ENCODE results near the gene PRXL2B. TPM values are rescaled to one million over a fixed set of nuclear protein-coding genes. Genes with fewer than 3 reads are reported as not detected.
A peak's percentile ranks its signal among the peaks of the same experiment; 100 is the strongest.

Gene PRXL2B
- total and polyA plus RNA-seq, 12 donors = 16.9 to 64.0 (median 30.2) TPM

DNA sequence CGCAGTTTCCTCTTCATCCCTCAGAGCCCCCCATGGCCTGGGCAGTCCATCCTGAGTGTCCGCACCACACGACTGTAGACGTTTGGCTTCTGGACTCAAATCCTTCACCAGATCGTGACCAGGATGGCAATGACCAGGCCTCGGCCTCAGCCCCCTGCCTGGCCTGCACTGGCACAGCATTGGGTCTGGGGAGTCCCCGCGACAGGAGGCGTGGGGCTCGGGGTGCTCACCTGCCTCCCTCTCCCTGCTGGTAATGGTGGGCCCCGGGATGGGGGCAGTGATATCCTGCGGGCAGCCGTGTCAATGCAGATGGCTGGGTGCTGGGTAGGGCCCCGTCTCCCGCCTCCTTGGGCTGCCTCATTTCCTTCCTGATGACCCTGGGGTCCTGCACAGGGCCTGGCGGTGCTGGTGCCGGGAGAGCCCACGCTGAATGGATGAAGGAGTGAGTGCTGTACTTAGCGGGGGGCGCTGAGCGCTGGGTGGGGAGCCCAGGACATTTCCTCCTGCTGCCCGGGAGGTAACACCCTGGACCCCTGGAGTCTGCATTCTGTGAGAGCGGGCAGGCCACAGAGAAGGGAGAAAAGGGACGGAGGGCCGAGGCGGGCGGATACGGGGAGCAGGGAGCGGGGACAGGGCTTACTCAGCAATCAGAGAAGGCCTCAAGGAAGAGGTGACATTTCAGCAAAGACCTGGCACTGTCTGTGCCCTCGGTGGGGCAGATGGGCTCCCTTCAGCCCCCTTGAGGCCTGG lies 32.5 kb upstream of the PRXL2B start:
- TF ChIP-seq POLR2A (IDR thresholded peaks at IDR 0.05) = no peak
- TF ChIP-seq, protein P1, sequence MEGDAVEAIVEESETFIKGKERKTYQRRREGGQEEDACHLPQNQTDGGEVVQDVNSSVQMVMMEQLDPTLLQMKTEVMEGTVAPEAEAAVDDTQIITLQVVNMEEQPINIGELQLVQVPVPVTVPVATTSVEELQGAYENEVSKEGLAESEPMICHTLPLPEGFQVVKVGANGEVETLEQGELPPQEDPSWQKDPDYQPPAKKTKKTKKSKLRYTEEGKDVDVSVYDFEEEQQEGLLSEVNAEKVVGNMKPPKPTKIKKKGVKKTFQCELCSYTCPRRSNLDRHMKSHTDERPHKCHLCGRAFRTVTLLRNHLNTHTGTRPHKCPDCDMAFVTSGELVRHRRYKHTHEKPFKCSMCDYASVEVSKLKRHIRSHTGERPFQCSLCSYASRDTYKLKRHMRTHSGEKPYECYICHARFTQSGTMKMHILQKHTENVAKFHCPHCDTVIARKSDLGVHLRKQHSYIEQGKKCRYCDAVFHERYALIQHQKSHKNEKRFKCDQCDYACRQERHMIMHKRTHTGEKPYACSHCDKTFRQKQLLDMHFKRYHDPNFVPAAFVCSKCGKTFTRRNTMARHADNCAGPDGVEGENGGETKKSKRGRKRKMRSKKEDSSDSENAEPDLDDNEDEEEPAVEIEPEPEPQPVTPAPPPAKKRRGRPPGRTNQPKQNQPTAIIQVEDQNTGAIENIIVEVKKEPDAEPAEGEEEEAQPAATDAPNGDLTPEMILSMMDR (IDR thresholded peaks at IDR 0.05) = no peak
- DNase-seq = no peak
- Histone ChIP-seq H3K36me3 (replicated peaks in 1 of 2) (peaks cover 0 to 9% of the 10 kb centered on the region in 2 donors), H3K4me3 (no peak overlapping the region), H3K27ac (peak overlapping the region in 1 of 5 donors; percentile 20), H3K27me3 (no peaks in the 10 kb centered on the region), H3K4me1 (replicated peaks in 1 of 2) (peaks cover 19 to 36% of the 10 kb centered on the region in 2 donors), H3K9me3 (replicated peaks in 1 of 3) (no peaks in the 10 kb centered on the region)
- intact Hi-C loops (cut with DNase I) = no loop called here
- 73 to 81% (median 76%) methylated on average over 13 to 30 of the region's 30 CpGs for WGBS, 4 donors

DNA sequence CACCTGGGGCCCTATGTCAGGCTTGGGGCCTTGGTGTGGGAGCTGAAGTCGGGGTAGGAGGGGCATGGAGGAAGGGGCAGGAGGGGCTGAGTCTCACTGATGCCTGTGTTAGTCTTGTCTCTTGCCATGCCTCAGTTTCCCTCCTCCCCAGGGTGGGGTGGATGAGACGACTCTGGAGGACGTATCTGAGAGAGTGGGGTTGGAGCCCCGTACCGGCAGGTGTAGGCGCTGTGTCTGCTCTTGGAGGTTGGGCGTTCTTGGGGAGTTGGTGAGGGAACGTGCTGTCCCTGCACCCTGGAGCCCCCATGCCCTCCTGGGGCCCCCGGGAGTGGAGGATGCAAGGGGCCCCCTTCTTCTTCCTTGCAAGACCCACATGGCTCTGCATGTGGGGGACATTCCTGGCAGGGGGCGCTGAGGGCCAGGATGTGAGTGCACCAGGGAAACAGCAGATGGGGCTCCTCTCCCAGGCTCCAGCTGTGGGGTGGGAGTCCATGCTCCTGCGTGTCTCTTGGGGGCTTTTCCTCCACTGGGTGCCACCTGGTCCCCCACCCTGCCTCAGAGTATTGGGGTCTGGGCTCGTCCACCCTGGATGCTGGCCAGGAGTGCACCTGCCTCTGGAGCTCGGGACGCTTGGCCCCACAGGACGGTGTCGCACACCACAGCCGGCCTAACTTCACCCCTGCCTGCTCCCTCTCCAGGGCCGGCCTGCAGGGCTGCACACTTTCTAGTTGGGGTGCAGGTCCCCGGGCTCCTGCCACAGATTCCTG lies 31.8 kb upstream of the PRXL2B start:
- H3K4me3 ChIP-seq = no peak overlapping the region
- TF ChIP-seq POLR2A (IDR thresholded peaks at IDR 0.05) = no peak
- TF ChIP-seq, protein P1 (IDR thresholded peaks at IDR 0.05) = peak in 4 of 6 experiments; percentile 17 to 33 (median 30)
- 50 to 69% (median 64%) methylated on average over 2 to 19 of the region's 19 CpGs for WGBS, 4 donors
- H3K27ac ChIP-seq = peak overlapping the region in 3 of 5 donors; percentile 75 to 95 (median 94)
- no peaks in the 10 kb centered on the region for H3K9me3 ChIP-seq (replicated peaks in 1 of 3)
- intact Hi-C loops (cut with DNase I) = no loop called here
- H3K27me3 ChIP-seq = no peaks in the 10 kb centered on the region
- H3K36me3 ChIP-seq (replicated peaks in 1 of 2) = peaks cover 0 to 11% of the 10 kb centered on the region in 2 donors
- peaks cover 15 to 30% of the 10 kb centered on the region in 2 donors for H3K4me1 ChIP-seq (replicated peaks in 1 of 2)
- DNase-seq = no peak

DNA sequence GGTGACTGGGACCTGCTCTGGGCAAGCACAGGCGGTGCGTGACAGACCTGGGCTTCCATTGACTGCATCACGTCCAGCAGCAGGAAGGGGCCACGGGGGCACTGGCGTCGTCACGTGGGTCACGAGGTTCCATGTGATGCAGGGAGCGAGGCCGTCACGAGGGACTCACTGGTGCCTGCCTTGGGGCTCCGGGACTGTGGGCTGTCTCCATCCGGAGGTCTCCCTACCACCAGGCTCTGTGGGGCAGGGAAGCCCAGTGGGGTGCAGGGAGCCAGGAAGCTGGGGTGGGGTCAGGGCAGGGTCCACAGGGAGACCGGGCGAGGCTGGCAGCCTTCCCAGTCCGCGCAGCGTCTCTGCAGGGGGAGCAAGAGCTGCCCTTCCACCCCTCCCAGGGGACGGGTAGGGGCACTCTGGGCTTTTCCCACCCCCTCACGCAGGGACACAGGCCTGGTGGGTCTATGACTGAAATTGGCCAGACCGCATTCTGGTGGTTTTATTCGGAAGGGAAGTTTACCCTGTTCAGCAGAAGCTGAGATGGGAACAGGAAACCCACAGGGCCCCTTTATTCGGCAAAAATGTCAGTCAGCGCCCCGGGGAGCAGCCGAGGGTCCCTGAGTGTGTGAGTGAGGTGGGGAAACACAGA lies 30.8 kb upstream of the PRXL2B start:
- peaks cover 0 to 21% of the 10 kb centered on the region in 2 donors for H3K36me3 ChIP-seq (replicated peaks in 1 of 2)
- peaks cover 15 to 30% of the 10 kb centered on the region in 2 donors for H3K4me1 ChIP-seq (replicated peaks in 1 of 2)
- DNase-seq = peak; percentile 83 to 93 (median 90)
- 7 to 26% (median 14%) methylated on average over 7 to 26 of the region's 26 CpGs for WGBS, 4 donors
- no peaks in the 10 kb centered on the region for H3K27me3 ChIP-seq
- intact Hi-C loops (cut with DNase I) = no loop called here
- H3K4me3 ChIP-seq = peak overlapping the region in 3 of 4 donors; percentile 52 to 80 (median 58)
- TF ChIP-seq POLR2A (IDR thresholded peaks at IDR 0.05) = peak; percentile 30 to 75
- TF ChIP-seq, protein P1 (IDR thresholded peaks at IDR 0.05) = no peak
- no peaks in the 10 kb centered on the region for H3K9me3 ChIP-seq (replicated peaks in 1 of 3)
- peak overlapping the region; percentile 69 to 95 (median 75) for H3K27ac ChIP-seq

DNA sequence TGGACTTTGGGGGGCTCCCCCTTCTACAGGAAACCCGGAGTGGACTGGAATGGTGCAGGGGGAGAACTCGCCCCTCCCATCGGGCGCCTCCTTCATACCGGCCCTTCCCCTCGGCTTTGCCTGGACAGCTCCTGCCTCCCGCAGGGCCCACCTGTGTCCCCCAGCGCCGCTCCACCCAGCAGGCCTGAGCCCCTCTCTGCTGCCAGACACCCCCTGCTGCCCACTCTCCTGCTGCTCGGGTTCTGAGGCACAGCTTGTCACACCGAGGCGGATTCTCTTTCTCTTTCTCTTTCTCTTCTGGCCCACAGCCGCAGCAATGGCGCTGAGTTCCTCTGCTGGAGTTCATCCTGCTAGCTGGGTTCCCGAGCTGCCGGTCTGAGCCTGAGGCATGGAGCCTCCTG lies 30.3 kb upstream of the PRXL2B start, which contains the start of gene TNFRSF14:
TSS of gene TNFRSF14 (plus strand) at position 95 of the 401 bp plus-strand sequence. CDS start at position 389, 294 bp downstream.
- TF ChIP-seq, protein P1 (IDR thresholded peaks at IDR 0.05) = peak in 2 of 6 experiments; percentile 14 to 18
- TF ChIP-seq POLR2A (IDR thresholded peaks at IDR 0.05) = peak in 1 of 2 donors; percentile 23
- Histone ChIP-seq H3K9me3 (replicated peaks in 1 of 3) (no peaks in the 10 kb centered on the region), H3K4me3 (peak within 1 kb of the TSS; percentile 17 to 80 (median 55)), H3K36me3 (replicated peaks in 1 of 2) (peaks cover 0 to 23% of the 10 kb centered on the region in 2 donors), H3K27ac (peak within 1 kb of the TSS; percentile 69 to 95 (median 75)), H3K4me1 (replicated peaks in 1 of 2) (peaks cover 15 to 30% of the 10 kb centered on the region in 2 donors), H3K27me3 (no peaks in the 10 kb centered on the region)
- intact Hi-C loops (cut with DNase I) = no loop called here
- WGBS, 4 donors = 6 to 12% (median 7%) methylated on average over 16 of the region's 16 CpGs
- peak in 6 of 7 donors; percentile 55 to 84 (median 60) for DNase-seq

Data from adrenal gland (tissue), 12 donors.